Stimulated activated CD8-positive, alpha-beta memory T cell treated with anti-CD3 and anti-CD28 coated beads, Interleukin-7, amount 100 ng/mL, for 4 hours (primary cell): ENCODE data around the gene C6.
"Not testable (repeated sequence)": the region's sequence is repeated elsewhere in the genome, so short reads cannot be mapped to it uniquely, and the experiment has no call there.

Experiments
- DNase-seq, 2 donors: peaks; one replicate each; pipeline ENCODE4 v3.0.0-alpha.2; 2020; ENCODE audit warnings: low read depth in 2 of 2

The C6 gene

GRCh38 chr5:41199660-41200059 lies 13.7 kb downstream of the C6 start:
- no peak for DNase-seq

DNA sequence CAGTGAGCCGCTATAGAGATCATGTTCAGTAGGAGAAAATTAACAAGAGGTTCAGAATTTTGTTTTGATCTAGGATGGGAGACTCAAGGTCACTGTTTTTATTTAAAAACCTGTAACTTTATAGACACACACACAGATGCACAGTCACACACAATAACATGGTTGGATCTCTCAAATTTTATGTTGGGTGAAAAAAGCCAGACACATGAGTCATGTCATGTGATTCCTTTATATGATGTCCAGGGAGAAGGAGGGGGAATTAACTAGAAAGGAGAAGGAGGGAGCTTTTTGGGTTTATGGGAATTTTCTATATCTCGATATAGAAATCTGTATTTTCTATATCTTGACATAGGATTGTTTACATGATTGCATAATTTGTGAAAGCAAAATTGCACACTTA lies 17.1 kb downstream of the C6 start:
- no peak for DNase-seq

DNA sequence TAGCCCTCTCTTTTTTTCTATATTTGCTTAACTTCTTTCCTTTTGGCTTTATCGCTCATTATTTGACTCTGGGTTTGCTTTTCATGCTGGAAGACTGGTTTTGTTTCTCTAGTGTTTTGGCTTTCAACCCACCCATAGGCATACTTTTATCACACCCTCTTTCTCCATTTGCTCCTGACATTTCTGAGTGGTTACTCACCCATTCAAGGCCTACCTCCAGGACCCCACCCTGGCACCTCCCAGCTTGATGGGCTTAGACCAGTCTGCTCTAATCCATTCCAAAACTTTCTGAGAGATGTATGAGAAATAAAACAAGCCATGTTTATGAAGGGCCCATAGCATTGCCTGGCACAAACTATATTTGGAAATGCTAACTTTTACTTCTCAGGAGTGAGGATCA lies 18.1 kb downstream of the C6 start:
- no peak for DNase-seq

GRCh38 chr5:41194339-41194738 lies 19.0 kb downstream of the C6 start:
- no peak for DNase-seq

DNA sequence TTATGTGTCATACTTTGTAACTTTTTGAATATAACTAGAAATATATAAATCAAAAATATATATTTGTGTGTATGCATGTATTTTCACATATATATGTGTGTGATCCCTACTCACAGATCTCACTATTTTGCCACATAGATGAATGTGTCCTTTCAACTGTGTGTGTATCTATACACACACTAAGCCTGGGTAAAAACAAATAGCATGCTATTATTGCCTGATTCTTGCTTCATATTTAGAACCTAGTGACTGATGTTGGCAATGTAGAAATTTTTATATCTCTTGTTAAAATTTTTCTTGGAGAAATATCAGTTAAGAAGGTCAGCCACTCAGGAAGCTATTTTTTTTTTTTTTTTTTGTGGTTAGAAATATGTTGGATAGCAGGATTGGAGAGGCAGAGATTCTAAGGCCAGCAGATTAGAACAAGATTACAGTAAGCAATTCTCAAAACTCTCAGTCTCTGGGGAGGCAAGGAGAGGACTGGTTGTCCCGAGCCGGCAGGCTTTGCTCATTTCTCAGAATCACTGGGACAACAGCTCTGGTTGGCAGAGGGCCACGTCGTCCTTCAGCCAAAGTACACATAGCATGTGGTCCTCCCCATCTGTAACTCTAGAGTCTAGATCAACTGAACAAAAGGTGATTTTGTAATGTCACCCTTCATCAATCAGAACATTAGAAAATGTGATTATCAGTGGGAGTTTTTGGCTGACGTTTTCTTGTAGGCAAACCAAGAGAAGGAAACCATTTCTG lies 19.7 kb downstream of the C6 start:
- no peak for DNase-seq

GRCh38 chr5:41191249-41191648 lies 22.1 kb downstream of the C6 start:
- no peak for DNase-seq

DNA sequence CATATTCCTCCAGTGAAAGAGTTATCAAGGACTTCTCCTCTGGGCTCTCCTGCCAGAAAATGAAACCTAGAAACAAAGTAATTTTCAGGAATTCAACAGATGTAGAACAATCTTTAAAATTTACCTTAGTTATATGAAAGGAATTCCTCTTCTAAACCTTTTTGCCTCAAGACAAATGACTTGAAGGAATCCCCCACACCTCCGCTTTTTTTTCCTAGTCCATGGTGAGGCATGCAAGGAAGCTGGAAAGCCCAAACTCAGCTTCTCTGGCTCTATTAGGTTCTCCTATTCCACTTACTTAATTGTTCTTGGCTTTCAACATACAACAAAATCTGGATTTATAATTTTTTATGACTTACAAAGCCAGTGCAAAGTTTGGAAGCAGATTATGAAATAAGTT lies 27.2 kb downstream of the C6 start:
- DNase-seq, result no peak

DNA sequence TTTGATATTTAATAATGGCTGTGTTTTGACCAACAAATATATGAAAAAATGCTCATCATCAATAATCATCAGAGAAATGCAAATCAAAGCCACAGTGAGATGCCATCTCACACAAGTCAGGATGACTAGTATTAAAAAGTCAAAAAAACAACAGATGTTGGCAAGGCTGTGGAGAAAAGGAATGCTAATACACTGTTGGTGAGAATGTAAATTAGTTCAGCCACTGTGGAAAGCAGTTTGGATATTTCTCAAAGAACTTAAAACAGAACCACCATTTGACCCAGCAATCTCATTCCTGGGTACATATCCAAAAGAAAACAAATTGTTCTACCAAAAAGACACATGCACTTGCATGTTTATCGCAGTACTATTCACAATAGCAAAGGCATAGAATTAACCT lies 30.0 kb downstream of the C6 start:
- not testable (repeated sequence) for DNase-seq

- DNase-seq, result no peak
Observed at GRCh38 chr5:41182666-41183065, 30.7 kb downstream of the C6 start.

DNA sequence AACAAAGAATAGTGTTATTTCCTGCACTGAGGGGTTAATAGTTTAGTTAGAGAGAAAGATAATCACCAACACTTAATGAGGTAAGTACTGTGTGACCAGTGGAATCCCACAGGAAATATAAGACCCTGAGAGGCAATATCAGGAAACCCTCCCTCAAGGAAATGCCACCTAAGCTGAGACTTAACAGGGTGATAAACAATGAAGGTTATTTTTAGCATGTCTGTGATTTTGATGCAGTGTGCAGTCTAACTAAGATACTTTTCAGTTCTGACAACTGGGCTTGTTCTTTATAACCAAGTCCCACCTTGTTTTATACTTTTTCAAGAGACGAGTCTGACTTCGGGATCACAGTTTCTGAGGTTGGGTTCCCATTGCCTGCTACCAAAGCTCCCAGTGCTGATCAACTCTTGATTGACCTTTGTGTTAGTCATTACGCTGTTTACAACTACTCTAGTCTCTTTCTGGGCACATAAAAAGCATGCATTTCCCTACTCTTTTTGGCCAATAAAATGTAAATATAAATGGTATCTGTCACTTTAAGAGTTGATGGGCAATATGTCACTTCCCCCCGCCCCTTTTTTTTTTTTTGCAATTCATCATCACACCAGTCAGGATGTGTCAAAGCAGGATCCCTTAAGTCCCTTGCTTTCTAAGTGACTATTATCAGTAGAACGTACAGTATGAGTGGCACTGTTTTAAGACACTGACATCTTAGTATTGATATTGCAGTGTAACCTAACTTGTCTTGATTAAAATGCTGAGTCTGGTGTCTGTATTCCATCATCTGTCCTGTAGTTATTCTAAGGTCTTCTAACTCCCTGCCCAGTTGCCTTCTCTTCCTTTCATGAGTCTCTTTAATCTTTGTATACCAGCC lies 31.4 kb downstream of the C6 start:
- no peak for DNase-seq

GRCh38 chr5:41176952-41177351 lies 36.4 kb downstream of the C6 start:
- DNase-seq, result no peak

DNA sequence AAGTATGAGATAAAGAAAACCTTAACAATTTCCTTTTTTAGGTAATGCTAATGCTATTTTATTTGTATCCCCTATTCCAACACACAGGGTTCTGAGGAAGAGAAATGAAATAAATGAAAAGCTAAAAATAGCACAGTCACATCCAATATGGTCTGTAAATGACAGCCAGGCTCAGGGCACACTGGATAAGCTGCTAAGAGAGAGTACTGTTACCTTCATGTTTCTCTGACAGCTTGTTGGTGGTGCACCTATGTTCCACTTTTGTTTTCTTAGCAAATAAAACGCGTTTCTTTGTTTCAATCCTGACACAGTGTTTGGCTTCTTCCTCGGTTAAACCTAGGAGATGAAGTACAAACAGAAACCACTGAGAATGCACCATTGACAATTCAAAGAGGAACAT lies 41.3 kb downstream of the C6 start:
- DNase-seq, result no peak

- no peak for DNase-seq
Observed at GRCh38 chr5:41161271-41161670, 52.1 kb downstream of the C6 start.

GRCh38 chr5:41157272-41157894 lies 55.9 kb downstream of the C6 start:
- no peak for DNase-seq

- DNase-seq, result no peak
Observed at GRCh38 chr5:41156739-41157138, 56.6 kb downstream of the C6 start.

DNA sequence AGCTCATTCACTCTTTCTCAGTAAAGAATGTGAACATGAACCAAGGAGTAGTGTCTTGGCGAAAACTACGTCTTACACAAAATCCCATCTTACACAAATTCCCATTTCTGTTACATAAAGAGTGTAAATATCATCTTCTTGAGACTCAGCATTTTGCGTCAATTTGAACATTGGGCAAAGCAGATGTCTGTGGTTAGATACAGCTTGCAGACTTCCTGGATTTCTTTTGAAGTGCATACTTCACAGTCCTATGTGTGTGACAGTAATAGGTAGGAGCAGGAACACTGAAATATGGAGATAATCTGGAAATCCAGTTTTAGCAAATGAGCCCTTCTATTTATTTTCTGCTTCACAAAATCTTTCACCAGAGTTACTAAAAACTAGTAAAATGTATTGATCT lies 58.8 kb downstream of the C6 start:
- no peak for DNase-seq

DNA sequence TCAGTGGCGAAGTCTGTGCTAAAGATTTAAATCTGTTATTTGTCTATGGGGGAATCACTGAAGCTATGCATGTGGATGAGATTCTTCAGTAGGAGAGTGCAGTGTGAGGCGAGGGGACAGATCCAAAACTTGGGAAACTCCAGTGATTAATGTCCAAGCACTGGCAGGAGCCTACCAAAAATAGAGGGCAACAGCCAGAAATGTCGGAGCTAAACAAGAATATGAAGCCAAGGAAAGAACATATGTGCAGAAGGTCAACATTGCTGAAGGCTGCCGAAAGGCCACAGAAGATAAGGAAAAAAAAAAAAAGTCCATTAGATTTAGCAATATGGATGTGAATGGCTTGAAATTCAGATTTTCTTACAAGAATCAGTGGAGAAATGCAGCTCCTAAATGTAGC lies 61.8 kb downstream of the C6 start:
- DNase-seq, result no peak

DNA sequence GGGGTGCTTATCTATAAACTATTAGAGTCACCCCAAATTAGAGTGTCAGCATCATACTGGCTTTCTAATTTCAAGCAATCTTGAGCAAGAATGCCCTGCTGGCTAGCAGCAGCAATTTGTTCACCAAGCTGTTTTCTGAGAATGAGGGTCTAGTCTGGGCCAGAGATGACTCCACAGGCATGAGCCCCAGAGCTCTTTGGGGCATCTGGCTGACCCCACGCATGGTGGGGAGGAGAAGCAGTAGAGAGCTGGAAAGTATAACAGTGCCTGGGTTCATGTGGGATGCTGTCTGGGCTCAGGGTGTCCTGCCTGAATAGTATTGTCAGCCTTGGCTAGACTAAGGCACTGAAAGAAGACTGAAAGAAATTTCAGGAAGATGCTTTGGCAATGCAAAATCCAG lies 64.9 kb downstream of the C6 start:
- DNase-seq, result no peak

DNA sequence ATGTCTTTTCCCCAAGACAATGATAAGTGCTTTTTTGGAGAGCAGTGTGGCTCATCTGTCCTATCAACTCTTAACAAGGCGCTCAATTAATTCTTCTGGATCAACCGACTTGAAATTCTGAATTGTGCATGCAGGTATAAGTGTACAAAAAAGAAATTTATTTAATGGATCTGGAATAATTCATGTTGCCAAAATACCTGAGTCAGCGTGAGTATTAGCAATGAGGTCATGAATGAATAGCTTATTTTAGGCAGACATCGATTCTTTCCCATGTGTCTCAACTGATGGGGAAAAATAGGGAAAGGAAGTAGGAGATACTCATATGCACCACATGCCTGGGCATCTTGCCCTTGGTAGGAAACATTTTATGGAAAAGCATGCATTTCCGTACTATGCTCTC lies 68.0 kb downstream of the C6 start:
- no peak for DNase-seq

- no peak for DNase-seq
Observed at GRCh38 chr5:41143131-41143901, 70.0 kb downstream of the C6 start.

DNA sequence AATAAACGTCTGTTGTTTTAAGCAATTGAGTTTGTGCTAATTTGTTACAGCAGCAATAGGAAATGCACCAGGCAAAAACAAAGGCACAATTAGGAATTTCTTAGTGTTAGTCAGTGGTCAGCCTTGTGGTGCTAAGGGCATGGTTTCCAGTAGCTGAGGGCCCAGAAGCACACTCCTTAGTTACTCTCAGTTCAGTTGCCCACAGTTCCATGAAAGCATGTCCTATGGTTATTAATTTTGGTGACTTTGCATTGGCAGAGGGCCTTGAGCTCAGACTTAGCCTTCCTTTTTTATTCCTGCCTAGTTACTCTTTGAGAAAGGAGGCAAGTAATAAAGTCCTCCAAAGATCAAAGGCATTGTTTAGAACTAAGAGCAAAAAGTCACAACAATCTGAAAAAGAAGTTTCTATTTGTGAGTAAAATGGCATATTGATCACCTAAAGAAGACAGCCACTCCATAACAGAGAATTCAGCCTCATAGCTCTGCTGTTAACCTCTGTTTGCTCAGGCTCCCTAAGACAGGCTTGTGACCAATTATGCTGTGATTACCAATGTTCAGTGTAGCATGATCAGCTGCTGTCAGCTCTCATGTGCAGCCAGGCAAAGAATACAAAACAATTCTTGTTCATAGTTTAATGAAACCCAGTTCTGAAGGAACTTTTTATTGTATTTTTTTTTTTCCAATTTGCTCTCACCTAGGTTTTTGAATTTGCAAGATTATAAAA lies 85.2 kb downstream of the C6 start:
- DNase-seq, result no peak
